NCI-H2171 treated with DMSO at 0.1 percent for 48 hours (cell line): ENCODE data around the gene SCYGR2.

Source experiments
- DNase-seq: peaks from one replicate; lab custom pipeline; 2025; lab: John Stamatoyannopoulos, UW

SCYGR2 gene

GRCh38 chr2:227612546-227613271 is 14.0 kb downstream of the SCYGR2 start:
- DNase-seq, result no peak

- no peak for DNase-seq
Observed at GRCh38 chr2:227613272-227613660, 14.6 kb downstream of the SCYGR2 start.

DNA sequence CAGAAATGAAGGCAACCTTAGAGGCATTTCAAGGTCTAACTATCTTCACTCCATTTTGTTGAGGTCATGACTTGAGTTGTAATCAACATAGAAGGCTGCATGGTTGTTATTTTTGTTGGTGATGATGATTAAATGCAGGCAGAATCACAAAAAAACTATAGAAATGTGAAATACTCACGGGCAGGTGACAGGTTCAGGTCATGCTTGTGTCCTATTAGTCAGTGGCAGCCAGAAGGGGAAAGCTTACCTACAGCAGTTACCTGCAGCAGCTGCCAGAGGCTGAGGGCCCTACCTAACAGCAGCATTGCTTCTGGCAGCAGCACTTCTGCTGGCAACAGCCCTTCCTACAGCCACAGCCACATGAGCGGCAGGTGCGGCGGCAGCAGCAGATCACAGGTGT is 15.6 kb downstream of the SCYGR2 start:
- no peak for DNase-seq

GRCh38 chr2:227614740-227615139 is 16.0 kb downstream of the SCYGR2 start, which contains the start of gene SCYGR3:
TSS of gene SCYGR3 (minus strand) at chr2:227614840. CDS start at chr2:227614840, 0 bp downstream.
- no peak for DNase-seq

DNA sequence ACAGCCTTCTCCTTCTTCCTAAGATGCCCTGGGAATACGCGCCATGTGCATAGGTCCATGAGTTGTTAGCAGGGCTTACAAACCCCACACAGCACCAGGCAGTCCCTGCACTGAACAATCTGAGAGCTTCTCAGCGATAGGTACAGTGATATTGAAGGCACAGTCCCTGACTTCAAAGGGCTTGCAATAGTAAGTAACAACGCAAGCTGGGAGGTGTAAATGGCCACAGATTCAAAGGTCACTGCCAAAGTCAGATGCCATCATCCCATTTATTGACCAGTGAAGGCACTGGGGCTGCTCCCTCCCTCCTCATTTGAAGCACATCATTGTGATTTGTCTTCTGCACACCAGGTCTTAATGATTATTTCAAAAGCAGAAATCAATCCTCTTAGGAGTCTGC is 16.5 kb downstream of the SCYGR2 start:
- no peak for DNase-seq

- no peak for DNase-seq
Observed at GRCh38 chr2:227615906-227616305, 17.2 kb downstream of the SCYGR2 start.

DNA sequence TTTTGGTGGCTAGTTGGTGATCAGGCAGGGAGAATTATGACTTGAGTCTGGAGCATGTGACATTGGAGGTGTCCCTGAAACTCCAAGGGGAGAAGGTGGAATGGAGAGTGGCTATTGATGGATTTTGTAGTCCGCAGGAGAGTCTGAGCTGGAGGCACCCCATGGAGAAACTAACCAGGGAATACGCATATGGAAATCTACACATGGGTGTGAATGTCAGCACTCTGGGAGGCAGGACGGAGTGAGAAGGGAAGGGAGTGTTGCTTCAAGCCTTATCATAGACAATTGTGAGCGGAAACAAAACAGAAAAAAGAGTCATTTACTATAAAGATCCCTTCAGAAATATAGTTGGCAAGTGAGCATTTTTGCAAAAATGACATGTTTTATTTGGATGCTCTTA is 17.9 kb downstream of the SCYGR2 start:
- no peak for DNase-seq

DNA sequence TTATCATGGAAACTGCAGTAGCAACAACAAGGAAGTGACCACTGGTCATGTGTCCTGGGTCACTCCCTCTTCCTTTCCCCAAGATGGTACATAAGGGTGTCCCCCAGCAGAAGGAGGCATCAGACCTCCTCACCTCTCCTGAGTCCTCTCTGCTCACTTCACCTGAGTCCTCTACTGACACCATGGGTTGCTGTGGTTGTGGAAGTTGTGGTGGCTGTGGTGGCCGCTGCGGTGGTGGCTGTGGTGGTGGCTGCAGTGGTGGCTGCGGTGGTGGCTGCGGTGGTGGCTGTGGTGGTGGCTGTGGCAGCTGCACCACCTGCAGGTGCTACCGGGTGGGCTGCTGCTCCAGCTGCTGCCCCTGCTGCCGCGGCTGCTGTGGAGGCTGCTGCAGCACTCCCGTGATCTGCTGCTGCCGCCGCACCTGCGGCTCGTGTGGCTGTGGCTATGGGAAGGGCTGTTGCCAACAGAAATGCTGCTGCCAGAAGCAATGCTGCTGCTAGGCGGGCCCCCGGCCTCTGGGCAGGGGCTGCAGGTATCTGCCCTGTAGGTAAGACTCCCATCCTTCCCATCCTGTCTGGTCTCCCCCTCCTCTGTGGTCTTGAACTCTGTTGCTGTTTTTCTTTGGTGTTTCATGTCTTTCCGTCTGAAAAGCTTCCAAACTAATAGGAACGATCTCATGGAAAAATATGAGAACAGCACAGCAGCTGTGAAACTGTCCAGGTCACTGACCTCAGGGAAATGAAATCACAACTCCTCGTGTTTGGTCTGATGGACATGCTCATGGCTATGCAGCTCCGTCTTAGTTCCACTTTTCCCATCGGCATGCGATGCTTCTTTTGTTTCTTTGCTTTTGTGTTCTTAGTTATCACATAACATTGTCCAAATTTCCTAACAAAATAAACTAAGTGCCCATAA is 18.9 kb downstream of the SCYGR2 start, which contains the start of gene SCYGR4:
SCYGR4 (plus strand) TSS at position 183 of the 915 bp plus-strand sequence; CDS start at position 183, 0 bp downstream.
- DNase-seq, result no peak

DNA sequence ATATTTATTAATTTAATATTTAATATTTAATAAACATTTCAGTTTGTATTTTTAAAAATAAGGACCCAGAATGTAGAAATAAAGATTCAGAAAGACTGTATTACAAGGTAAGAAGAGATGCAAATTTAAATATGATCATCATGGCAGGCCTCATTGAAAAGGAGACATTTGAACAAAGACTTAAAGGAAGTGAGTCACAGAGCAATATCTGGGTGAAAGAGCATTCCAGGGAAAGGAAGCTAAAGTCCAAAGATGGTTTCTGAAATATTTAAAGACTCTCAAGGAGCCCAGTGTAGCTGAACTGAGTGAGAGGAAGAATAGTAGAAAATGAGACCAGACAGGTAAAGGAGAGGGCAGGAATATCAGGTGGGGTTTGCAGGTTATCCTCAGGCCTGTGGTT is 24.5 kb downstream of the SCYGR2 start:
- no peak for DNase-seq

GRCh38 chr2:227625420-227625819 is 26.7 kb downstream of the SCYGR2 start:
- no peak for DNase-seq

DNA sequence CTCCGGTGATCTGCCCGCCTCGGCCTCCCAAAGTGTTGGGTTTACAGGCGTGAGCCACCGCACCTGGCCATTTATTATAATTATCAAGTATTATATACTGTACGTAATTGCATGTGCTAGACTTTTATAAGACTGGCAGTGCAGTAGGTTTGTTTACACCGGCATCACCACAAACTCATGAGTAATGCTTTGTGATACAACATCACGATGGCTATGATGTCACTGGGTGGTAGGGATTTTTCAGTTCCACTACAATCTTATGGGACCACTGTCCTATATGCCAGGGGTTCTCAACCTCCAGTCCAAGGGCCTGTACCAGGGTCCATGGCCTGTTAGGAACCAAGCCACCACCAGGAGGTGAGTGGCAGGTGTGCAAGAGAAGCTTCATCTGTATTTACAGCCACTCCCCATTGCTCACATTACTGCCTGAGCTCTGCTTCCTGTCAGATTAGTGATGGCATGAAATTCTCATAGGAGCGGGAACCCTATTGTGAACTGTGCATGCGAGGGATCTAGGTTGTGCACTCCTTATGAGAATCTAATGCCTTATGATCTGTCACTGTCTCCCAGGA is 28.0 kb downstream of the SCYGR2 start:
- DNase-seq, result no peak

DNA sequence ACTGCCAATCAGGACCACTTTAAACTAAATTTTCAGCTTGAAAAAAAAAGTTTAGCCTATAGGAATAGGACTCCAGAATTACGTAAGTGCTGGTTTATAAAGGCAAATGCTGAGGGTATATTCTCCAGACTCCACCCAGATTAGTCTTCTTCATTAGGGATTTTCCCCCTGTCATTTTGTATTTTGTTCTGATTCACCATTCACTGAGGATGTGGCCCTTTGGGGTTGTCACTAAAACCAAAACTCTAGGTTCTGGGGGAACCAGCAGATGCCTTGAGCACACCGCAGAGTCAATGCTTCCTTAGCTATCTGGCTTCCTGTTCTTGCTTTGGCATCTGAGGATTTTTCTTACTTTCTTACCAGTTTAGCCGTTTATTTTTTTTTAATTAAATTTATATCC is 29.1 kb downstream of the SCYGR2 start:
- no peak for DNase-seq

- DNase-seq, result no peak
Observed at GRCh38 chr2:227629435-227629834, 30.7 kb downstream of the SCYGR2 start.

GRCh38 chr2:227630322-227630721 is 31.6 kb downstream of the SCYGR2 start:
- DNase-seq, result no peak

DNA sequence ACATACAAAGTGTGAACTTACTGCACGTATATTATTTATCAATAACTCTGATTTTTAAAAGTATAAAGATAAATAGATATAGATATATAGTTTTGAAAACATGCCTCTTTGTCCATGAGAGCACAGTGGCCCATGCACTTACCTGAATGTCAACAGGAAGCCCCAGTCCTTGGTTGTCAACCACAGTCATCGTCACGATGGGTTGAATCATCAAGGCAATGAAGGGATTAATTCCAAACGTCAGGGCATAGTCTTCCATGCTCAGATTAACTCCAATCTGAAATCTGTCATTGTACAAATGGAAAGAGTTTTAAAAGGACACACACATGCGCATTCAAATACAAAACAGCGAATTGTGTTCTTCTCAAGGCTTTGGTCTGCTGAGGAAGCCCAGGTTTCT is 34.1 kb downstream of the SCYGR2 start:
- DNase-seq, result no peak

DNA sequence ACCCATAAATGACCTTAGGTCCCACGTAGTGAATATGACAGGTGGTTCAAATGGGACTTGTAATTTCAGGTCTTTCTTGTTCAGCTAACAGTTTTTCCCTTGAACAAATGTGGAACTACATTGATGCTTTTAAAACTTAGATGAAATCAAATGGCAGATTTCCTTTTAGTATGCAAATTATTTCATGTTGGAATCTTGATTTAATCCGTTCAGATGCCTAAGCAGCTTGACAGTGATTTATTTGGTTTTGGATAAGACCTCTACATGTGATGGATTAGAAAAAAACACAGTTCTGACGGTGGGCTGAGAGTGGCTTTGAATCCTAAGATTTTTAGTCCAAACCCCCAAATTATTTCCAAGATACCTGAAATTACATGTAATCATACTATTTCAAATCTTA is 35.5 kb downstream of the SCYGR2 start:
- no peak for DNase-seq

- no peak for DNase-seq
Observed at GRCh38 chr2:227642656-227643055, 44.0 kb downstream of the SCYGR2 start.

DNA sequence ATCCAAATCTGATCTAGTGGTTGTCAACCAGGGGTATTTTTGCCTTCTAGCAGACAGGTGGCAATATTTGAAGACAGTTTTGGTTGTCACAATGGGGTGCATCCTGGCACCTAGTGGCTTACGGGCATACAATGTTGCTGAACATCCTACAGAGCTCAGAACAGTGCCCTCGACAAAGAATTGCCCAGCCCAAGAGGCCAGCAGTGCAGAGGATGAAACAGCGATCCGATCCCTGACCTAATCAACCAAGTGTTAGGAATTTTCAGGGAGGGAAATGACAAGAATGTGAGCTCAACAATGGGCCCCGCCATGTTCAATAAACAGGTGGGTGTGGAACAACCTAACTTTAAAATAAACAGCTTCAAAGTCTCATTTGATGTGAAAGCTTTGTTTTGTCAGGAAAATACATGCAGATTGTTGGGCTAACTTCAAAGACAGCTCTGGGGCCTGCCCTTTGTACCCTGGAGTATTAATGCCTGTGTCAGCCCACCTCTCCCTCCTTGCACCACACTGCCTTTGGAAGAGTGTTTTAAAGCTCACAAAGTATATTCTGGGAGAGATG is 45.4 kb downstream of the SCYGR2 start:
- DNase-seq, result no peak
